BLaER1 (cell line): ENCODE results near the gene WSCD2.

ENCODE experiments used
- H3K27ac ChIP-seq: shearing (Covaris generic); formaldehyde crosslinking; 2 replicates; pipeline ENCODE4 v1.8.1; 2022
- H3K27me3 ChIP-seq: shearing (Covaris generic); formaldehyde crosslinking; 2 replicates; pipeline ENCODE4 v1.8.1; 2022
- H3K36me3 ChIP-seq: shearing (Covaris generic); formaldehyde crosslinking; 2 replicates; pipeline ENCODE4 v1.8.1; 2022
- H3K4me1 ChIP-seq: shearing (Covaris generic); formaldehyde crosslinking; 2 replicates; pipeline ENCODE4 v1.8.1; 2022
- H3K4me2 ChIP-seq: shearing (Covaris generic); formaldehyde crosslinking; 2 replicates; pipeline ENCODE4 v1.8.1; 2022
- H3K4me3 ChIP-seq: shearing (Covaris generic); formaldehyde crosslinking; 2 replicates; pipeline ENCODE4 v1.8.1; 2022
- H3K9ac ChIP-seq: shearing (Covaris generic); formaldehyde crosslinking; 2 replicates; pipeline ENCODE4 v1.8.1; 2022
- H3K9me3 ChIP-seq: shearing (Covaris generic); formaldehyde crosslinking; 2 replicates; pipeline ENCODE4 v1.8.1; 2022
- H4K20me1 ChIP-seq: shearing (Covaris generic); formaldehyde crosslinking; 2 replicates; pipeline ENCODE4 v1.8.1; 2022
- Cebpa-rat ChIP-seq: shearing (Covaris generic); IDR thresholded peaks from 2 replicates; pipeline ENCODE4 v1.8.1; 2022

WSCD2 gene

GRCh38 chr12:108289350-108290161 lies 160.5 kb downstream of the WSCD2 start:
- H3K4me2 ChIP-seq = no peak overlapping the region
- no peak overlapping the region for H3K9ac ChIP-seq
- H3K27ac ChIP-seq = no peak overlapping the region
- H3K36me3 ChIP-seq = no peaks in the 10 kb centered on the region
- no peaks in the 10 kb centered on the region for H3K4me1 ChIP-seq
- H3K9me3 ChIP-seq = no peaks in the 10 kb centered on the region
- no peak for TF ChIP-seq Cebpa-rat
- H4K20me1 ChIP-seq = no peaks in the 10 kb centered on the region; the same call in 1 of the 2 replicates
- H3K4me3 ChIP-seq = no peak overlapping the region
- H3K27me3 ChIP-seq = no peaks in the 10 kb centered on the region

DNA sequence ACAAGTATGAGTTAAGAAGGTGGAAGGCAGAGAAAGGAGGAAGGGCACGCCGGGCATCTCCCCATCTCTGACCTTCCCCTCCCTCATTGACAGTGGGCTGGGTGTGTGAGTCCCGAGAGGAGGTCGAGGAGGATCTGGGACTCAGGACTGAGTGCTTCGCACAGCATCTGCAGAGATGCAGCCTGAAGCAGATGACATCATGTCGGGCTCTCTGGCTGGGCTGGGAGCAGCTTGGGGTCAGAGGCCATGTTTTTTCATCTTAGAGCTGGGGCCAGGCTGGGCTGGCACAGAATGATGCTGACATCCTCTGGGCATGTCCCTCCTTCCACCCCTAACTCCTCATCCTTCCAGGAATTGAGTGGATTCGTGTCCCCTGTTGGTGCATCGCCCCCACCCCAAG lies 166.6 kb downstream of the WSCD2 start:
- TF ChIP-seq Cebpa-rat = no peak

GRCh38 chr12:108296945-108297344 lies 167.9 kb downstream of the WSCD2 start:
- Histone ChIP-seq H3K4me2 (peak overlapping the region; percentile 8), H3K9me3 (no peaks in the 10 kb centered on the region), H3K9ac (no peak overlapping the region), H3K4me3 (no peak overlapping the region), H3K4me1 (peaks cover 16% of the 10 kb centered on the region), H3K36me3 (no peaks in the 10 kb centered on the region), H3K27ac (no peak overlapping the region), H3K27me3 (no peaks in the 10 kb centered on the region), H4K20me1 (no peaks in the 10 kb centered on the region)
- TF ChIP-seq Cebpa-rat = no peak

More for the DNA sequence above, 166.6 kb downstream of the WSCD2 start:
- Histone ChIP-seq H3K27me3 (no peaks in the 10 kb centered on the region), H3K4me1 (peaks cover 16% of the 10 kb centered on the region), H3K4me2 (no peak overlapping the region), H3K27ac (no peak overlapping the region), H3K9me3 (no peaks in the 10 kb centered on the region), H3K4me3 (no peak overlapping the region), H4K20me1 (no peaks in the 10 kb centered on the region), H3K9ac (no peak overlapping the region), H3K36me3 (no peaks in the 10 kb centered on the region)

DNA sequence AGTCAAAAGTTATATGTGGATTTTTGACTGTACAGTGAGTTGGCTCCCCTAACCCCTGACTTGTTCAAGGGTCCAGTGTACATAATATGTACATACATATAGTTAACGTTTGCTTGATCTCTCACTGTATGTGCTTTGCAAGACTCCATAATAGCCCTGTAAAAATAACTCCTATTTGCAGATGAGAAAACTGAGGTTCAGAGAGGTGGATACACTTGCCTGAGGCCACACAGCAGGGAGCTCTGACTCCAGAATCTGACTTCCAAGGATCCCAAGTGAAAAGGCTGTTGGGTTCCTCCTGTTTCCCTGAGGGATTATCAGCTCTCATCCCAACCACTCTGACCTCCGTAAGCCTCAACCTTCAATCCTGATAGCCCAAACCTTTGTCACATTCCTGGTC lies 168.3 kb downstream of the WSCD2 start:
- Histone ChIP-seq H3K9ac (no peak overlapping the region), H3K27ac (no peak overlapping the region), H3K4me1 (peaks cover 16% of the 10 kb centered on the region), H3K4me2 (peak overlapping the region; percentile 8), H3K9me3 (no peaks in the 10 kb centered on the region), H4K20me1 (no peaks in the 10 kb centered on the region), H3K27me3 (no peaks in the 10 kb centered on the region), H3K4me3 (no peak overlapping the region), H3K36me3 (no peaks in the 10 kb centered on the region)
- TF ChIP-seq Cebpa-rat = no peak

GRCh38 chr12:108297895-108298760 lies 169.0 kb downstream of the WSCD2 start:
- peaks cover 16% of the 10 kb centered on the region for H3K4me1 ChIP-seq
- H4K20me1 ChIP-seq = no peaks in the 10 kb centered on the region
- H3K36me3 ChIP-seq = no peaks in the 10 kb centered on the region
- H3K27ac ChIP-seq = no peak overlapping the region
- H3K9ac ChIP-seq = no peak overlapping the region
- H3K4me3 ChIP-seq = no peak overlapping the region
- no peaks in the 10 kb centered on the region for H3K27me3 ChIP-seq
- no peaks in the 10 kb centered on the region for H3K9me3 ChIP-seq
- H3K4me2 ChIP-seq = no peak overlapping the region
- TF ChIP-seq Cebpa-rat = no peak

- Histone ChIP-seq H4K20me1 (no peaks in the 10 kb centered on the region), H3K9me3 (no peaks in the 10 kb centered on the region), H3K4me1 (peaks cover 16% of the 10 kb centered on the region), H3K9ac (no peak overlapping the region), H3K4me2 (no peak overlapping the region), H3K4me3 (no peak overlapping the region), H3K27me3 (peaks cover 4% of the 10 kb centered on the region; the same call in 1 of the 2 replicates), H3K27ac (no peak overlapping the region), H3K36me3 (no peaks in the 10 kb centered on the region)
- no peak for TF ChIP-seq Cebpa-rat
Observed at GRCh38 chr12:108298761-108299275, 169.7 kb downstream of the WSCD2 start.

DNA sequence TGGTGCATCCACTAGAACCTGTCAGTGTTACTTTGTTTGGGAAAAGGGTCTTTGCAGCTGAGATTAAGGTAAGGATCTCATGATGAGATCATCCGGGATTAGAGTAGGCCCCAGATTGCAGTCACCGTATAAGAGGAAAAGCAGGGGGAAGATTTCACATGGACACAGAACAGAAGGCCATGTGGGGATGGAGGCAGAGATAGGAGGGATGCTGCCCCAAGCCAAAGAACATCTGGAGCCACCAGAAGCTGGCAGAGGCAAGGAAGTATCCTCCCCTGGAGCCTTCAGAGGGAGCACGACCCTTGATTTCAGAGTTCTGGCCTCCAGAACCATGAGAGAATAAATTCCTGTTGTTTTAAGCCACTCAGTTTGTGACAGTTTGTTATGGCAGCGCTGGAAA lies 170.4 kb downstream of the WSCD2 start:
- no peak overlapping the region for H3K4me3 ChIP-seq
- no peaks in the 10 kb centered on the region for H3K9me3 ChIP-seq
- no peaks in the 10 kb centered on the region for H4K20me1 ChIP-seq
- peaks cover 10% of the 10 kb centered on the region; the same call in 1 of the 2 replicates for H3K27me3 ChIP-seq
- no peak for TF ChIP-seq Cebpa-rat
- no peaks in the 10 kb centered on the region for H3K36me3 ChIP-seq
- H3K4me1 ChIP-seq = peaks cover 16% of the 10 kb centered on the region
- H3K27ac ChIP-seq = no peak overlapping the region
- H3K9ac ChIP-seq = no peak overlapping the region
- H3K4me2 ChIP-seq = no peak overlapping the region
